DMS53 (cell line): ENCODE results near the gene DCLRE1A.

ENCODE experiments used
- DNase-seq: peaks from one replicate; lab custom pipeline; 2025; lab: John Stamatoyannopoulos, UW

The DCLRE1A gene

DNA sequence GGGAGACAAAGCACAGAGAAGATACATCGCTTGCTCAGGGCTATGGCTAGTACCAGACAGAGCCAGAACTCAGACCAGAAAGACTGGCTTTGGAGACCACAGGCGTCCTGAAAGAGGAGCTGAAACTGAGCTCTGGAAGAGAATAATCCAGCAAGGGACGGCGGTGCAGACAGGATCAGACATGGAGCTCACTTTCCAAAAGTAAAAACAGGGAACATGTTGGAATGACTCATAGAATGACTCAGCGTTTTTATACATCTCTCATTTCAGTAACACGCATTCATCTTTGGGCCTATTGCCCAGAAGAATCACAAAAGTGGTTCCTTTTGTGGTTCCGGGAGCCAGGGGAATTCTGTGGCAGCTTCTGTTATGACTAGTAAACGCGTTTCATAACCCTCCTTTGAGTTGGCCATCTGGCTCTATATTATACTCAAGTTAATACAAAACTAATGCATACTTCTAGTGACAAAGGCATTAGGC, 65.2 kb downstream of the DCLRE1A start:
- peak; percentile 63 for DNase-seq
